ENCODE measurements around the gene SARDH. TPM values are rescaled to one million over a fixed set of nuclear protein-coding genes. Genes with fewer than 3 reads are reported as not detected.
"Not testable (repeated sequence)": the region's sequence is repeated elsewhere in the genome, so short reads cannot be mapped to it uniquely, and the experiment has no call there.

The SARDH gene
- total RNA-seq, 1 donor from 2014 or later = 6.8 TPM

GRCh38 chr9:133768859-133769510 lies 30.8 kb upstream of the SARDH start:
- peak; percentile 68 for DNase-seq (ENCODE audit: extremely low spot score, unreplicated experiment)
- H3K9me3 Mint-ChIP-seq = no peaks in the 10 kb centered on the region
- peaks cover 46% of the 10 kb centered on the region for H3K36me3 Mint-ChIP-seq
- no peaks in the 10 kb centered on the region for H3K4me1 Mint-ChIP-seq (ENCODE audit: unreplicated experiment)
- H3K27ac Mint-ChIP-seq = no peak overlapping the region
- no peaks in the 10 kb centered on the region for H3K27me3 Mint-ChIP-seq
- no peak overlapping the region for H3K4me3 Mint-ChIP-seq
- no peak for TF ChIP-seq CTCF (conservative IDR thresholded peaks at IDR 0.05)

- Mint-ChIP-seq H3K36me3 (peaks cover 49% of the 10 kb centered on the region), H3K9me3 (no peaks in the 10 kb centered on the region), H3K4me3 (no peak overlapping the region), H3K27me3 (no peaks in the 10 kb centered on the region), H3K27ac (no peak overlapping the region), H3K4me1 (ENCODE audit: unreplicated experiment) (no peaks in the 10 kb centered on the region)
- TF ChIP-seq CTCF (conservative IDR thresholded peaks at IDR 0.05) = no peak
- peak; percentile 69 for DNase-seq (ENCODE audit: extremely low spot score, unreplicated experiment)
Observed at GRCh38 chr9:133768371-133768858, 30.3 kb upstream of the SARDH start.

- DNase-seq (ENCODE audit: extremely low spot score, unreplicated experiment) = peak; percentile 39
- no peaks in the 10 kb centered on the region for H3K4me1 Mint-ChIP-seq (ENCODE audit: unreplicated experiment)
- H3K27ac Mint-ChIP-seq = no peak overlapping the region
- peaks cover 49% of the 10 kb centered on the region for H3K36me3 Mint-ChIP-seq
- no peak for TF ChIP-seq CTCF (conservative IDR thresholded peaks at IDR 0.05)
- H3K27me3 Mint-ChIP-seq = no peaks in the 10 kb centered on the region
- no peak overlapping the region for H3K4me3 Mint-ChIP-seq
- H3K9me3 Mint-ChIP-seq = no peaks in the 10 kb centered on the region
Observed at GRCh38 chr9:133767625-133768024, 29.5 kb upstream of the SARDH start.

- H3K4me3 Mint-ChIP-seq = no peak overlapping the region
- no peaks in the 10 kb centered on the region for H3K9me3 Mint-ChIP-seq
- H3K4me1 Mint-ChIP-seq (ENCODE audit: unreplicated experiment) = no peaks in the 10 kb centered on the region
- H3K27me3 Mint-ChIP-seq = no peaks in the 10 kb centered on the region
- no peak for TF ChIP-seq CTCF (conservative IDR thresholded peaks at IDR 0.05)
- no peak for DNase-seq (ENCODE audit: extremely low spot score, unreplicated experiment)
- H3K36me3 Mint-ChIP-seq = peaks cover 51% of the 10 kb centered on the region
- H3K27ac Mint-ChIP-seq = no peak overlapping the region
Observed at GRCh38 chr9:133767008-133767407, 28.9 kb upstream of the SARDH start.

- H3K27me3 Mint-ChIP-seq; H3K9me3 Mint-ChIP-seq; H3K4me1 Mint-ChIP-seq (ENCODE audit: unreplicated experiment); DNase-seq (ENCODE audit: extremely low spot score, unreplicated experiment); H3K4me3 Mint-ChIP-seq; H3K27ac Mint-ChIP-seq: not testable (repeated sequence)
- H3K36me3 Mint-ChIP-seq = peaks cover 52% of the 10 kb centered on the region
Observed at GRCh38 chr9:133766234-133766633, 28.1 kb upstream of the SARDH start.

GRCh38 chr9:133763272-133764183 lies 25.4 kb upstream of the SARDH start:
- TF ChIP-seq CTCF (conservative IDR thresholded peaks at IDR 0.05) = no peak
- peaks cover 47% of the 10 kb centered on the region for H3K36me3 Mint-ChIP-seq
- no peak overlapping the region for H3K4me3 Mint-ChIP-seq
- no peaks in the 10 kb centered on the region for H3K9me3 Mint-ChIP-seq
- no peak overlapping the region for H3K27ac Mint-ChIP-seq
- no peaks in the 10 kb centered on the region for H3K27me3 Mint-ChIP-seq
- DNase-seq (ENCODE audit: extremely low spot score, unreplicated experiment) = peak; percentile 51
- H3K4me1 Mint-ChIP-seq (ENCODE audit: unreplicated experiment) = no peaks in the 10 kb centered on the region

All from type B pancreatic cell (in vitro differentiated cells).